GM23338 (cell line): ENCODE measurements around the gene GAREM2. TPM values are rescaled to one million over a fixed set of nuclear protein-coding genes. Genes with fewer than 3 reads are reported as not detected.

Experiments
- ATAC-seq: fragments of 200-7000 bp; cut with Tn5 transposase; 3 replicates; pipeline ENCODE4 v1.9.1; 2020
- DNase-seq: peaks from one replicate; pipeline ENCODE4 v3.0.0-alpha.2; 2015; ENCODE audit warnings: low spot score
- H2AFZ ChIP-seq: fragments of 200-600 bp; sonication (generic); 2 replicates; pipeline ENCODE4 v1.8.0; 2016; ENCODE audit warnings: antibody characterized with exemption, mild to moderate bottlenecking, moderate library complexity
- H3F3A ChIP-seq: fragments of 200-600 bp; sonication (generic); replicated peaks from 2 replicates; pipeline ENCODE4 v1.8.0; 2017; ENCODE audit warnings: antibody characterized with exemption, mixed run types, low read depth
- H3K27ac ChIP-seq: fragments of 200-600 bp; sonication (generic); 2 replicates; pipeline ENCODE4 v1.6.1; 2016; ENCODE audit warnings: low read depth
- H3K27me3 ChIP-seq: fragments of 200-600 bp; sonication (generic); 2 replicates; pipeline ENCODE4 v1.8.0; 2016; ENCODE audit warnings: mild to moderate bottlenecking, mixed run types, moderate library complexity; ENCODE audit not compliant: insufficient read depth
- H3K36me3 ChIP-seq: fragments of 200-600 bp; sonication (generic); 2 replicates; pipeline ENCODE4 v1.8.0; 2016; ENCODE audit warnings: mild to moderate bottlenecking; ENCODE audit not compliant: insufficient read depth
- H3K4me1 ChIP-seq: fragments of 200-600 bp; sonication (generic); 2 replicates; pipeline ENCODE4 v1.8.0; 2016; ENCODE audit warnings: mild to moderate bottlenecking, moderate library complexity; ENCODE audit not compliant: insufficient read depth
- H3K4me2 ChIP-seq: fragments of 200-600 bp; sonication (generic); 2 replicates; pipeline ENCODE4 v1.7.1; 2017; ENCODE audit warnings: mixed run types
- H3K4me3 ChIP-seq: fragments of 200-600 bp; sonication (generic); 2 replicates; pipeline ENCODE4 v1.6.1; 2016; ENCODE audit warnings: mixed run types
- H3K79me2 ChIP-seq: fragments of 200-600 bp; sonication (generic); replicated peaks from 2 replicates; pipeline ENCODE4 v1.8.0; 2017; ENCODE audit warnings: mild to moderate bottlenecking; ENCODE audit not compliant: insufficient read depth
- H3K9me2 ChIP-seq: fragments of 200-600 bp; sonication (generic); 2 replicates; pipeline ENCODE4 v1.8.0; 2017; ENCODE audit not compliant: insufficient read depth
- H4K20me1 ChIP-seq: fragments of 200-600 bp; sonication (generic); replicated peaks from 2 replicates; pipeline ENCODE4 v1.8.0; 2017; ENCODE audit warnings: mild to moderate bottlenecking; ENCODE audit not compliant: insufficient read depth
- H3K27ac Mint-ChIP-seq: 2 replicates; pipeline ENCODE4 v1.8.0; 2020; ENCODE audit warnings: inconsistent platforms, mild to moderate bottlenecking, moderate library complexity, mixed read lengths
- H3K27me3 Mint-ChIP-seq: 3 replicates; pipeline ENCODE4 v1.8.0; 2022; ENCODE audit warnings: low read depth, mild to moderate bottlenecking, moderate library complexity, mixed read lengths, inconsistent platforms; ENCODE audit not compliant: insufficient read depth, poor library complexity
- H3K36me3 Mint-ChIP-seq: 3 replicates; pipeline ENCODE4 v1.8.0; 2021; ENCODE audit warnings: low read depth, mild to moderate bottlenecking, inconsistent platforms, moderate library complexity, mixed read lengths
- H3K4me1 Mint-ChIP-seq: 3 replicates; pipeline ENCODE4 v1.8.0; 2020; ENCODE audit warnings: mild to moderate bottlenecking, inconsistent platforms, mixed read lengths
- H3K4me3 Mint-ChIP-seq: 3 replicates; pipeline ENCODE4 v1.8.0; 2021; ENCODE audit warnings: moderate library complexity, mild to moderate bottlenecking, inconsistent platforms, mixed read lengths
- H3K9me3 Mint-ChIP-seq: 3 replicates; pipeline ENCODE4 v1.8.0; 2020; ENCODE audit warnings: moderate library complexity, mild to moderate bottlenecking, inconsistent platforms, mixed read lengths
- CTCF ChIP-seq, 2 experiments: fragments of 200-600 bp in 1 of 2; sonication (generic) in 1 of 2; conservative IDR thresholded peaks; 2 replicates each; pipeline versions ENCODE4 v1.5.1 to v1.6.1; 2016 to 2017; ENCODE audit warnings: antibody characterized with exemption in 2 of 2, low read depth in 2 of 2, mild to moderate bottlenecking in 2 of 2, moderate library complexity in 1 of 2
- ETS1 ChIP-seq: IDR thresholded peaks from 2 replicates; pipeline ENCODE4 v1.6.1; 2016; ENCODE audit warnings: antibody characterized with exemption
- EZH2 ChIP-seq: fragments of 200-600 bp; sonication (generic); IDR thresholded peaks from one replicate; pipeline ENCODE4 v1.8.0; 2017; ENCODE audit warnings: antibody characterized with exemption, mild to moderate bottlenecking, low read depth; ENCODE audit not compliant: unreplicated experiment
- ZNF462 ChIP-seq: fragments of 250-450 bp; sonication (Bioruptor Pico); IDR thresholded peaks from 2 replicates; pipeline ENCODE4 v1.5.0; 2020; ENCODE audit warnings: mild to moderate bottlenecking, moderate library complexity
- polyA plus RNA-seq: library from polyadenylated mRNA; unstranded; fragments of >200 nt; fragmentation: Nextera tagmentation; extraction: Ambion mirVana; gene quantifications from 2 replicates; pipeline ENCODE4 v1.2.1, GENCODE V29; 2016
- total RNA-seq: library from RNA; depleted of rRNA; stranded (reverse); fragments of >200 nt; shearing (Covaris generic); gene quantifications from 2 replicates; pipeline ENCODE4 v1.2.3, GENCODE V29; 2014

GAREM2 gene
- total and polyA plus RNA-seq, 2 experiments from 2014 or later: 3.8 to 23.8 TPM

GRCh38 chr2:26182441-26182840 lies 9.6 kb downstream of the GAREM2 start (continued):
- TF ChIP-seq ZNF462 (no peak), ETS1 (no peak), EZH2 (no peak)

- Mint-ChIP-seq H3K4me3 (no peak overlapping the region), H3K27ac (no peak overlapping the region), H3K9me3 (no peaks in the 10 kb centered on the region), H3K27me3 (peaks cover 16% of the 10 kb centered on the region), H3K4me1 (peaks cover 25% of the 10 kb centered on the region), H3K36me3 (peaks cover 9% of the 10 kb centered on the region)
- H3F3A ChIP-seq: peaks cover 5% of the 10 kb centered on the region; the same call in 1 of the 2 replicates
- H3K27ac ChIP-seq: no peak overlapping the region
- H3K36me3 ChIP-seq: no peaks in the 10 kb centered on the region
- H4K20me1 ChIP-seq: peaks cover 10% of the 10 kb centered on the region
- DNase-seq: no peak
- H2AFZ ChIP-seq: no peak overlapping the region
- no peak for ATAC-seq
- H3K9me2 ChIP-seq: no peaks in the 10 kb centered on the region
- no peaks in the 10 kb centered on the region for H3K79me2 ChIP-seq
- no peak overlapping the region for H3K4me3 ChIP-seq
- no peak overlapping the region for H3K4me2 ChIP-seq
- H3K27me3 ChIP-seq: peaks cover 17% of the 10 kb centered on the region
- peaks cover 18% of the 10 kb centered on the region for H3K4me1 ChIP-seq
- TF ChIP-seq CTCF (conservative IDR thresholded peaks at IDR 0.05; ENCODE audit: low read depth in 2 of 2) (no peak), ZNF462 (no peak), EZH2 (no peak)
Observed at GRCh38 chr2:26182887-26183630, 10.2 kb downstream of the GAREM2 start.
